Activated naive CD4-positive, alpha-beta T cell (primary cell): ENCODE measurements around the gene FCHO1.
"Not testable (repeated sequence)": the region's sequence is repeated elsewhere in the genome, so short reads cannot be mapped to it uniquely, and the experiment has no call there.

ENCODE experiments used
- DNase-seq, 4 experiments: peaks; one replicate each; lab custom pipeline; 2025; lab: John Stamatoyannopoulos, UW

The FCHO1 gene

DNA sequence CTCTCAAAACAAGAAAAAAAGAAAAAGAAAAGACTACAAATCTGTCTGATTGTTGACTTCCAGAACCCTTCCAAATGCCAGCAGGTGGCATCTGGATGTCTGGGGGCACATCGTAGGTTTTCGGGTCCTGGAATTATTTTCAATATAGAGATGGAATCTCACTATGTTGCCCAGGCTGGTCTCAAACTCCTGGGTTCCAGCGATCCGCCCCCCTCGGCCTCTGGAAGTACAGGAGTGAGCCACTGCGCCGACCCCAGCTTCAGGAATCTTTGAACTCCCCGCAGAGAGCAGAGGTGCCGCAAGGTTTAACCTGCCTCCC lies 43.1 kb downstream of the FCHO1 start:
- DNase-seq: no peak

DNA sequence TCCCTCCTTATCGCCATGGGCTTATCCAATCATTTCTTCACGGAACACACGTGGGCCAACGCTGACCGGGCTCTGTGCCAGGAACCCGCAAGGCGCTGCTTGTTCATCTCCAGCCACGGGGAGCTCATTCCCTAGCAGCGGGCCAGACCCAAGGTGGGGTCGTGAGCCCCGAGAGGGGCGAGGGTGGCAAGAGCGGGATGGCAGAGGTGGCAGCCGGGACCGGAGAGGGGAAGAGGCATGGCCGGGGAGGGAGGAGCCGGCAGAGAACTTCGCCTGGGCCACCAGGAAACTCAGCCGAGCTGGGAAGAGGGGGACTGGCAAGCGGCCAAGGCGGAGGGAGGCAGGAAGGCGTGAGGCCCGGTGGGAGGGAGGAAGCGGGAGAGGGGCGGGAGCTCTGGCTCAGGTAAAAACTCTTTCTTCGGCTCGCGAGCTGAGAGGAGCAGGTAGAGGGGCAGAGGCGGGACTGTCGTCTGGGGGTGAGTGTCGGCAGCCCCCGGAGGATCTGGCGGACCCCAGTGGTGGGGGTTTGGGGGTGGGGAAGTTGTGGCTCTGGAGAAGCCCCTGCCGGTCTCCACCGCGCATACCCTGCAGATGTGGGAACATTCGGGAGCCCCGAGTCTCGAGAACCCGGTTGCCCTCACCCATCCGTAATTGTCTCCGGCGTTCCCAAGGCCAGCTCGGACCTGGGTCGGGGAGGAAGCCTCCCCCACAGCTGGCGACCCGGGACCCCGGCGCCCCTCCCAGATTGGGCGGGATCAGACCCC lies 43.6 kb downstream of the FCHO1 start, which contains the start of gene B3GNT3:
TSS of gene B3GNT3 (plus strand) at position 408 of the 764 bp plus-strand sequence. CDS start 12,670 bp downstream, outside the sequence.
- peak in 1 of 4 experiments; percentile 23 for DNase-seq

DNA sequence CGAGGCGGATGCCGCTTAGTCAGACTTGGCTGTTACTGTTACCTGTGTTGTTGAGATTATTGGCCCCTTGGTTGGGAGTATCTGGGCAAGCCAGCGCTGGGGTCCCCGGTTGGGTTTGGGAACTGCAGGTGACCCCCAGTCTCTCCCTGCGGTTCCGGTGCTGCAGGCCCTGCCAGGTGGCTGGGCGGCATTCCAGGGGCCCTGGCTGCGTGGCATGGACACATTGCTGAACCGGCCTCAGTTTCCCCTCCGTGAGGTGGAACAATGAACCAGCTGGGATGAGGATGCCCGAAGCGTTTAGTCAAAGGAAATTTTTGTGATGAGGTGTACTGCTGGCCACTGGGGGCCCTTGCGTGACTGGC lies 44.2 kb downstream of the FCHO1 start:
- DNase-seq: no peak

DNA sequence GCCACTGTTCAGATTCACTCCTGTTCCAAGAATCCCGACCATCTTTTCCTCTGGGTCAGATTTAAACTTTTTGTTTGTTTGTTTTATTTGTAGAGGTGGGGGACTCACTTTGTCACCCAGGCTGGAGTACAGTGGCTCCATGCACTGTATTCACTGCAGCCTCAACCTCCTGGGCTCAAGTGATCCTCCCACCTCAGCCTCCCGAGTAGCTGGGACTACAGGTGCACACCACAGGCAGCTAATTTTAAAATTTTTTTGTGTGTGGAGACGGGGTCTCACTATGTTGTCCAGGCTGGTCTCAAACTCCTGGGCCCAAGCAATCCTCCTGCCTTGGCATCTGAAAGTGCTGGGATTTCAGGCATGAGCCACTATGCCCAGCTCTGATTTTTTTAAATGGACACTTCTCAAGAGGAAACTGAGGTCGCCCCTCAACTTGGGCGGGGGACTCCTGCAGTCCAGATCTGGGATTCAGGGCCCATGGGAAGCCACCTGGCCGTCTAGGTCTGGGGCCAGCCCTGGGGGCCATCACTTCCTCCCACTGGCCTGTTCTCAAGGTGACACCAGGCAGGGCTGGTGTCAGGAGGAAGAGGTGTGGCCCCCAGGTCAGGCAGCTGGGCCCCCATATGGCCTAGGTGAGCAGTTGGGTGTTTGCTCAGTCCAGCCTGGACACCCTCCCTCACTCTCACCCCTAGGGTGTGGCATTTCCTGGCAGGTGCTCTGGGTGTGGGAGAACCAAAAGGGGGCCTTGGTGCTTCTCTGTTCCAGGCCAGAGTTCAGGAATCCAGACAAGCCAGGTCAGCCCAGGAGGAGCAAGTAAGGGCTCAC lies 44.9 kb downstream of the FCHO1 start:
- no peak for DNase-seq

DNA sequence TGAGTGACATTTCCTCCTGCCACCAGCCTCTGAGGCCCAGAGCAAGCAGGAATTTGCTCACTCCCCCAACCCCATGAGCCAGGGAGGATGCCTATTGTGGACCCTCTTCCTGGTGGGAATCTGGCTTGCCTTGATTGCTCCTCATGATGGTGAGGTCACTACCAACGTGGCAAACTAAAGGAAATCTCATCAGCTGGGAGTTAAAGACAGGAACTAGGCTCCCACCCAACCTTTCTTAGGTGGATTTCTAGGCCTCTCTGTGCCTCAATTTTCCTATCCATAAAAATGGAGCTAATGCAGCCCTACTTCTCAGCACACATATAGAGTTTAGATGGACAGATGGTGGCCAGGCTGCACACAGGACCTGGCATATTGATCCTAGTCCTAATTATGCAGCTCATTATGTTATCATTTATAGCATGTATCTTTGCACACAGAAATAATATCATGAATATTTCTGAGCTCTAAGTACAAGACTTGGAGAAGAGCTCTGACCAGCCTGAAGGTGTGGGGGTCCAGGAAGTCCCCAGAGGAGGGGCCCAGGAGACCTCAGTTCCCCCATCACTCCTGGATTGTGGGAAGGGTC lies 45.7 kb downstream of the FCHO1 start:
- DNase-seq: no peak

DNA sequence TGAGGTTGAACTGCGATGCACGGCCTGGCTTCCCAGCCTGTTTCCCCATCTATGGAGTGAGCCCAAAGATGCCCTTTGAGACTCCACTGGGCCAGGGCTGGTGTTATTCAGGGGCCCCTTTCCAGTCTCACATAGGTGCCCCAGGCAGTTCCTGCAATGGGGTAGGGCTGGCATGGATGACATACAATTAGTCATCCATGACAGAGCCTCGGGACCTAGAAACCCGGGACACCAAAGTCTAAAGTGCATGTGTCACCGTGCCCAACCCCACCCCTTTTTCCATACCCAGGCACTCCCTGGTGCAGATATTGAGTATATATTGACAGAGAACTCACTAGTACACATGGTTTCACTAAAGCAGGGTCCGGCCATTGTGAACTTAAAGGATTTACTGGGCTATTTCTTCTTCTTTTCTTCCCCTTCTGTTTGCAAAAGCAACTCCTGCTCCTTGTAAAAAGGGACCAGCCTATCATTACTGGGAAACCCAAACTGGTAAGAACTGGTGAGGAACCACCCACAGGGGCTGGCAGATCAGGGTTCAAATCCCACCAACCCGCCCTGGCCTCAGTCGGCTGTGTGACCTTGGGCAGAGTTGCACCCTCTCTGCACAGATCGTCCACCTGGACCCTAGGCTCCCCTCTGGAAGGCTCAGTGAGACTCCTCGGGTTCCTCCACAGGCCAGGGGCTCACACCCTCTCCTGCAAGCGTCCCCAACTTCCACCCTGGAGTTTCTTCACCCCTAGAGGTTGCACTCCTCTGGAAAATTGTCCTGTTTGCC lies 46.3 kb downstream of the FCHO1 start:
- no peak for DNase-seq

DNA sequence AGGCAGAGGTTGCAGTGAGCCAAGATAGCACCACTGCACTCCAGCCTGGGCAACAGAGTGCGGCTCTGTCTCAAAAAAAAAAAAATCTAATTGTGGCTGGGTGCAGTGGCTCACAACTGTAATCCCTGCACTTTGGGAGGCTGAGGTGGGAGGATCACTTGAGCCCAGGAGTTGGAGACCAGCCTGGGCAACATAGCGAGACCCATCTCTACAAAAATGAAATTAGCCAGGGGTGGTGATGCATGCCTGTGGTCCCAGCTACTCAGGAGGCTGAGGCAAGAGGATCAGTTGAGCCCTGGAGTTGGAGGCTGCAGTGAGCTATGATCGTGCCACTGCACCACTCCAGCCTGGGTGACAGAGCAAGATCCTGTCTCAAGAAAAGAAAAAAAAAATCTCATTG lies 47.3 kb downstream of the FCHO1 start:
- not testable (repeated sequence) for DNase-seq

DNA sequence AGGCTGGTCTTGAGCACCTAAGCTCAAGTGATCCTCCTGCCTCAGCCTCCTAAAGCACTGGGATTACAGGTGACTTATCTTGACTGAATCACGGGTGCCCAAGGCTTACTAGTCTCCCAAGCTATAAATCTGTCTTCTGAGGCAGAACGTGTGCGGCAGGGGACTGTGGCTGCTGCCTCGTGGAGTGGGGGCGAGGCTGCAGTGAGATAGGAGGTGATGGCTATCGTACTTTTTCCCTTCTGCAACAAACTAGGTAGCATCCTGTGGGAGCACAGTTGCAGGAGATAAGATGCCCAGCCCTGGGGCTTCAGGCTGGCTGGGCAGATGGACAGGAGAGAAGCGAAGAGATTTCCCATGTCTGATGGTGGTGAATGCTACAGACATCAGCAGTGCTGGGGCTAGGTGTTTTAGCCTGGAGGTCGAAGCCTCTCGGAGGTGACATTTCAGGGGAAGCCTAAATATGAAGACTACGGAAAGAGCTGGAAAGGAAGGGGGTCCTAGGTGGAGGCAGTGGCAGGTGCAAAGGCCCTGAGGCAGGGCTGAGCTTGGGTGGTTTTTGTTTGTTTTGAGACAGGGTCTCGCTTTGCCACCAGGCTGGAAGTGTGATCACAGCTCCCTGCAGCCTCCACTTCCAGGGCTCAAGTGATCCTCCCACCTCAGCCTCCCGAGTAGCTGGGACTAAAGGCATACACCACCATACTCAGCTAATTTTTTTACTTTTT lies 51.0 kb downstream of the FCHO1 start:
- DNase-seq: no peak

DNA sequence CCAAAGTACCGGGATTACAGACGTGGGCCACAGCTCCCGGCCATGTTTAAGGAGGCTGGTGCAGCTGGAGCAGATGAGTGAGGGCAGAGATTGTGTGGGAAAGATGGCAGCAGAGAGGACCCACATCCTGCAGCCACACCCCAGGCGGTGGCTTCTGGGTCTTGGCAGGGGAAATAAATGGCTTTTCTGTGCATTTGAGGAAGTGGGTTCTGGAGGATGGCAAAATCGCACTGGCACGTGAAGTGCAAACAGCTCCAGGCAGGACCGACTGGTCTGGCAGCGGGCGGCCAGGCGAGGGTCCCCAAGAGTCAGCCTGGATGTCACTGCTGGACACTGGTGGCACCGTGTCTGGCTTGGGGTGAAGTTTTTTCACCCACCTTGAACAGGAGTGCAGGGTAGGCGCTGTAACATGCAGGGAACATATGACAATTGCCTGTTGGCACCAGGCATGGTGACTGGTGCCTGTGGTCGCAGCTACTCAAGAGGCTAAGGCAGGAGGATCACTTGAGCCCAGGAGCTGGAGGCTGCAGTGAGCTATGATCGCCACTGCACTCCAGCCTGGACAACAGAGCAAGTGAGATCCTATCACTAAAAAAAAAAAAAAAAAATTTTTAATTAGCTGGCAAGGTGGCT lies 52.1 kb downstream of the FCHO1 start:
- peak in 1 of 4 experiments; percentile 24 for DNase-seq

DNA sequence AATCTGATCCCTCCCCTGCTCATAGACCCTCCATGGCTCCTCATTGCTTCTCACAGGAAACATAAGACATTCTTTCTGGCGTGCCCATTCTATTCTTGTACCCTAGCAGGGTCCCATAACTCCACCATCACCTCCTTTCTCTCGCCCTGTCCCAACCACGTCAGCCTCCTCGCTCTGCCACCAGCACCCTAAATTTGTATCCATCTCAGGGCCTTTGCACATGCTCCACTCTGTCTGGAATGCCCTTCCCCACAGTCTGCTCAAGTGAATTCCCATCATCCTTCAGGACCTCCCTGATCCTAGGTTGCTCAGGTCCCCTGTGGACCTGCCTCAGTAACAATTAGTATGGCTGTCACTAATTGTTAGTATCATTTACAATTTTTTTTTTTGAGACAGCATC lies 54.1 kb downstream of the FCHO1 start:
- DNase-seq: no peak

DNA sequence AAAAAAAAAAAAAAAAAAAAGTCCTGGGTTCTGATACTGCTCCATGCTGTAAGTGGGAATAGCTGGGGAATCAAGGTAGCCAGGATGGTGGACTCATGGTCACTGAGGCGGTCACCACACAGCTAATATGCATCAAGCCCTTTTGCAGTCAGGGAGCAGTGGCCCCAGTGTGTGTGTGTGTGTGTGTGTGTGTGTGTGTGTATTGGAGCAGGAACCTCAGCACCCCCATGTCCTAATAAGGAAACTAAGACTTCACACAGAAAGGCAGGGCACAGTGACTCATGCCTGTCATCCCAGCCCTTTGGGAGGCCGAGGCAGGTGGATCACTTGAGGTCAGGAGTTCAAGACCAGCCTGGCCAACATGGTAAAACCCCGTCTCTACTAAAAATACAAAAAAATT lies 55.7 kb downstream of the FCHO1 start:
- DNase-seq: no peak

DNA sequence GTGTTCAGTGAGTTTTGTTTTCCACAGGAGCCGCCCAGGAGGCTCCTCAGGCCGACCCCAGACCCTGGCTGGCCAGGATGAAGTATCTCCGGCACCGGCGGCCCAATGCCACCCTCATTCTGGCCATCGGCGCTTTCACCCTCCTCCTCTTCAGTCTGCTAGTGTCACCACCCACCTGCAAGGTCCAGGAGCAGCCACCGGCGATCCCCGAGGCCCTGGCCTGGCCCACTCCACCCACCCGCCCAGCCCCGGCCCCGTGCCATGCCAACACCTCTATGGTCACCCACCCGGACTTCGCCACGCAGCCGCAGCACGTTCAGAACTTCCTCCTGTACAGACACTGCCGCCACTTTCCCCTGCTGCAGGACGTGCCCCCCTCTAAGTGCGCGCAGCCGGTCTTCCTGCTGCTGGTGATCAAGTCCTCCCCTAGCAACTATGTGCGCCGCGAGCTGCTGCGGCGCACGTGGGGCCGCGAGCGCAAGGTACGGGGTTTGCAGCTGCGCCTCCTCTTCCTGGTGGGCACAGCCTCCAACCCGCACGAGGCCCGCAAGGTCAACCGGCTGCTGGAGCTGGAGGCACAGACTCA lies 56.5 kb downstream of the FCHO1 start:
- DNase-seq: peak in 1 of 4 experiments; percentile 21

DNA sequence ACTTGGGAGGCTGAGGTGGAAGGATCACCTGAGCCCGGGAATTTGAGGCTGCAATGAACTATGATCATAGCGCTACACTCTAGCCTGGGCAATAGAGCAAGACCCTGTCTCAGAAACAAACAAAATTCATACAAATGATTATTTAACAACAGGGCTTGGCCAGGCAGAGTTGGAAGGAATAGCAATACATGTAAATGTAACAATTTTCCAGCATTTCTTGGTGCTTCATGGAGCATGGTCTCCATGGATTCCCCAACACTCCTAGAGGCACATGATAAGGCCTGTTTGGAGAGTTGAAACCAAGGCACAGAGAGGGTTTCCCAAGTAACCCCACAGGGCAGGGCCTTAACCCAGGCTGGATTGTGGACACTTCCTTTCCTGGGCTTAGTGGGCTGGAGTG lies 59.8 kb downstream of the FCHO1 start:
- no peak for DNase-seq

DNA sequence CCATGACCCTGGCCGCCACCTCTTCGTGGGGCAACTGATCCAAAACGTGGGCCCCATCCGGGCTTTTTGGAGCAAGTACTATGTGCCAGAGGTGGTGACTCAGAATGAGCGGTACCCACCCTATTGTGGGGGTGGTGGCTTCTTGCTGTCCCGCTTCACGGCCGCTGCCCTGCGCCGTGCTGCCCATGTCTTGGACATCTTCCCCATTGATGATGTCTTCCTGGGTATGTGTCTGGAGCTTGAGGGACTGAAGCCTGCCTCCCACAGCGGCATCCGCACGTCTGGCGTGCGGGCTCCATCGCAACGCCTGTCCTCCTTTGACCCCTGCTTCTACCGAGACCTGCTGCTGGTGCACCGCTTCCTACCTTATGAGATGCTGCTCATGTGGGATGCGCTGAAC lies 60.4 kb downstream of the FCHO1 start:
- no peak for DNase-seq

DNA sequence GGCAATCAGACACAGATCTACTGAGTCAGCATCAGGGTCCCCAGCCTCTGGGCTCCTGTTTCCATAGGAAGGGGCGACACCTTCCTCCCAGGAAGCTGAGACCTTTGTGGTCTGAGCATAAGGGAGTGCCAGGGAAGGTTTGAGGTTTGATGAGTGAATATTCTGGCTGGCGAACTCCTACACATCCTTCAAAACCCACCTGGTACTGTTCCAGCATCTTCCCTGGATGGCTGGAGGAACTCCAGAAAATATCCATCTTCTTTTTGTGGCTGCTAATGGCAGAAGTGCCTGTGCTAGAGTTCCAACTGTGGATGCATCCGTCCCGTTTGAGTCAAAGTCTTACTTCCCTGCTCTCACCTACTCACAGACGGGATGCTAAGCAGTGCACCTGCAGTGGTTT lies 60.8 kb downstream of the FCHO1 start:
- no peak for DNase-seq

DNA sequence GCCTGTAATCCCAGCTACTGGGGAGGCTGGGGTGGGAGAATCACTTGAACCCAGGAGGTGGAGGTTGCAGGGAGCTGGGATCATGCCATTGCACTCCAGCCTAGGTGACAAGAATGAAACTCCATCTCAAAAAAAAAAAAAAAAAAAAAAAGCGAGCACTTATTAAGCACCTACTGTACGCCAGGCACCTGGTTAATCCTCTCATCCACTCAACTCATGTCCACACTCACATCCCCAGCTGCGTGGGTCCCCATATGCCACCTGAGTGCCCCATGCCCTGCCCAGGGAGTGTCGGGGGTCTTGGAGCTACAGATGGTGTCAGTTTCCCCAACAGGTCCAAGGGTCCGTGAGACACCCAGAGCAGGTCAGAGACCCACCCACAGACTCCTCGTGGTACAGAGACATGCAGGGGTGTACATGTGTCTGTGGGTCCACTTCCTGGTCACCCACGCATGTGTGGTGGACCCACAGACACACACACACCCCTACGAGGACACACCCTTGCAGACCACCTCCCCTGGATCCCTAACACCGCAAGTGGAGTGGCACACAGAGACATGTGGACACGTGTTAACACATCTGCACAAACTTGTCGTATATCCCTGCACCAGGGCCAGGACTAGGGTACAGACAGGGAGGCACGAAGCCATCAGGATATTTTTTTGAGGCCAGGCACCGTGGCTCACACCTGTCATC lies 66.5 kb downstream of the FCHO1 start:
- DNase-seq: no peak

DNA sequence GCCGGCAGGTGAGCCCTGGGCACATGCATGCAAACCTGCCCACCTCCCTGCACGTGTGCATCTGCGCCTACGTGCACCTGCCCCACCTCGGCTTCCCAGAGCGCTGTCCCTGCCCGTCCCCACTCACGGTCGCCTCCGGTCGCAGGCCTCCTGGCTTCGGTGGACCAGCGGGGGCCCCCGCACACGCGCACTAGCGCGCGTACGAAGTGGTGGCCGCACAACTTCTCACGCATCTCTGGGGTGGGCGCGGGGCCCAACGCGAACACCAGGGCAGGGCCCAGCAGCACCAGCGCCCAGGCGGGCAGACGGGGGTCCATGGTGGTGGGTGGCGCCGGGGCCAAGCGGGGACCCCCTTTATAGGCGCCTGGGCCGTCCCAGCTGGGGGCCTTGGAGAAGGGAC lies 69.9 kb downstream of the FCHO1 start, which contains the start of gene INSL3:
TSS of gene INSL3 (minus strand) at position 330 of the 400 bp plus-strand sequence. CDS start at position 317, 13 bp downstream.
- DNase-seq: no peak

DNA sequence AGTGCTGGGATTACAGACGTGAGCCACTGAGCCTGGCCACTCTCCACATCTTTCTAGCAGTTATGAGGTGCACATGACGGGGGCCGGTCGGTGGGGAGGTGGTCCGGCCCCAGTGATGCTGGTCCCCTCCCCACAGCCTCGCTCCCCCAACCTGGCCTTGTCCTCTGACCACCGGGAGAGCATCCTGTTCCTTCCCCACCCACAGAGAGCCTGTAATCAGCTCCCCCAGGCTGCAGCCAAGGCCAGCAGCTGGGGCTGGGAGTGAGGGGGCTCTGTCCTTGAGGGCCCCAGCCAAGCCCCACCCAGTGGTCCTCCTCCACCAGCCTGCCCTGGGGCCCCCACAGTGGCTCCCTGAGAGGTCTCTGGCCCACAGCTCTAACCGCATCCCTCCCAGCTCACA lies 73.1 kb downstream of the FCHO1 start:
- DNase-seq: no peak

DNA sequence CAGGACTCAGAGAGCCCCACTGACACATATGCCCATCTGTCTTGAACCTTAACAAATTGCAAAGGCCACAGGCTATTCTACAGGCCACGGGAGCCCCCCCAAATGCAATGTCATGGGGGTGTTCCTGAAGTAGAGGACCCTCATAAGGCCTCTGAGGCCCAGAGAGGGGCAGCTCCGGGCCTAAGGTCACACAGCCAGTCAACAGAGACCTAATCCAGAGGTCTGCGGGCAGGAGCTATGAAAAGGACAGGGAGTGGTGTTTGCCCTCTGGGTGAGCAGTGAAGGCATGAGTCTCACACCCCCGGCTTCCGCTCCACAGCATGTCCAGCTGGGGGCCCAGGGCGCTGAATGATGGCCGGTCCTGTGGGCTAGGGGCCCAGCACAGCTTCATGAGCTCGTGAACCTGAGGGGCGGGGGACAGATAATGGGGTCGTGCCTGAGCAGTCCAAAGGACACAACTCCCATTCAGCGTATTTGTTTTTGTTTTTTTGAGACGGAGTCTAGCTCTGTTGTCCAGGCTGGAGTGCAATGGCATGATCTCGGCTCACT lies 75.3 kb downstream of the FCHO1 start:
- no peak for DNase-seq
